WTC11 (cell line): ENCODE data around the gene BLOC1S1.

Experiments
- ATF1 ChIP-seq: sonication (generic); formaldehyde crosslinking; IDR thresholded peaks from 2 replicates; pipeline ENCODE4 v1.8.1; 2023; ENCODE audit warnings: mild to moderate bottlenecking, moderate library complexity, missing genetic modification reagents
- ATF2 ChIP-seq: sonication (generic); formaldehyde crosslinking; IDR thresholded peaks from 2 replicates; pipeline ENCODE4 v1.8.1; 2022; ENCODE audit warnings: low read depth, missing genetic modification reagents, borderline replicate concordance
- CBFB ChIP-seq: sonication (generic); formaldehyde crosslinking; IDR thresholded peaks from 2 replicates; pipeline ENCODE4 v1.8.1; 2022; ENCODE audit warnings: mild to moderate bottlenecking, low read depth, missing genetic modification reagents
- CREB1 ChIP-seq: sonication (generic); formaldehyde crosslinking; IDR thresholded peaks from 2 replicates; pipeline ENCODE4 v1.8.0; 2023; ENCODE audit warnings: mild to moderate bottlenecking, missing genetic modification reagents
- SP1 ChIP-seq: sonication (generic); formaldehyde crosslinking; conservative IDR thresholded peaks from 2 replicates; pipeline ENCODE4 v1.8.1; 2022; ENCODE audit warnings: missing genetic modification reagents
- USF1 ChIP-seq: sonication (generic); formaldehyde crosslinking; IDR thresholded peaks from 2 replicates; pipeline ENCODE4 v1.8.0; 2022; ENCODE audit warnings: mild to moderate bottlenecking, missing genetic modification reagents
- ZNF121 ChIP-seq: sonication (generic); formaldehyde crosslinking; IDR thresholded peaks from 2 replicates; pipeline ENCODE4 v1.8.0; 2023; ENCODE audit warnings: missing genetic modification reagents
- TF ChIP-seq, protein P1 (sequence below): fragments of 200-600 bp; IDR thresholded peaks from 2 replicates; pipeline ENCODE4 v1.8.0; 2022; ENCODE audit warnings: antibody characterized with exemption

GRCh38 chr12:55725556-55725955, 9.7 kb downstream of the BLOC1S1 start:
- TF ChIP-seq, protein P1, sequence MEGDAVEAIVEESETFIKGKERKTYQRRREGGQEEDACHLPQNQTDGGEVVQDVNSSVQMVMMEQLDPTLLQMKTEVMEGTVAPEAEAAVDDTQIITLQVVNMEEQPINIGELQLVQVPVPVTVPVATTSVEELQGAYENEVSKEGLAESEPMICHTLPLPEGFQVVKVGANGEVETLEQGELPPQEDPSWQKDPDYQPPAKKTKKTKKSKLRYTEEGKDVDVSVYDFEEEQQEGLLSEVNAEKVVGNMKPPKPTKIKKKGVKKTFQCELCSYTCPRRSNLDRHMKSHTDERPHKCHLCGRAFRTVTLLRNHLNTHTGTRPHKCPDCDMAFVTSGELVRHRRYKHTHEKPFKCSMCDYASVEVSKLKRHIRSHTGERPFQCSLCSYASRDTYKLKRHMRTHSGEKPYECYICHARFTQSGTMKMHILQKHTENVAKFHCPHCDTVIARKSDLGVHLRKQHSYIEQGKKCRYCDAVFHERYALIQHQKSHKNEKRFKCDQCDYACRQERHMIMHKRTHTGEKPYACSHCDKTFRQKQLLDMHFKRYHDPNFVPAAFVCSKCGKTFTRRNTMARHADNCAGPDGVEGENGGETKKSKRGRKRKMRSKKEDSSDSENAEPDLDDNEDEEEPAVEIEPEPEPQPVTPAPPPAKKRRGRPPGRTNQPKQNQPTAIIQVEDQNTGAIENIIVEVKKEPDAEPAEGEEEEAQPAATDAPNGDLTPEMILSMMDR = no peak
- TF ChIP-seq ATF1 (no peak), ATF2 (CRISPR knock-in tag) (no peak), SP1 (no peak), CBFB (no peak), CREB1 (no peak), ZNF121 (no peak), USF1 (CRISPR knock-in tag) (no peak)
